Activated CD8-positive, alpha-beta memory T cell treated with anti-CD3 and anti-CD28 coated beads, Interleukin-2, amount 50 U/mL, for 1 hour (primary cell): ENCODE results near the gene TLR3.
"Not testable (repeated sequence)": the region's sequence is repeated elsewhere in the genome, so short reads cannot be mapped to it uniquely, and the experiment has no call there.

Experiments used
- DNase-seq: peaks from one replicate; pipeline ENCODE4 v3.0.0-alpha.2; 2020; ENCODE audit errors: extremely low read depth

TLR3 gene

GRCh38 chr4:186068581-186069348, at the start of gene TLR3:
TSS of gene TLR3 (plus strand) at chr4:186069156. CDS start at chr4:186076620, 7,464 bp downstream.
- no peak for DNase-seq

GRCh38 chr4:186019269-186019668, 49.7 kb upstream of the TLR3 start:
- no peak for DNase-seq

- DNase-seq = no peak
These were observed 48.7 kb upstream of the TLR3 start for GRCh38 chr4:186020106-186020792.

- DNase-seq = no peak
These were observed 48.1 kb upstream of the TLR3 start for GRCh38 chr4:186020793-186021407.

- DNase-seq = no peak
These were observed 47.3 kb upstream of the TLR3 start for GRCh38 chr4:186021461-186022167.

GRCh38 chr4:186023975-186024374, 45.0 kb upstream of the TLR3 start:
- DNase-seq = no peak

GRCh38 chr4:186024637-186025407, 44.1 kb upstream of the TLR3 start:
- DNase-seq = no peak

GRCh38 chr4:186025408-186025690, 43.6 kb upstream of the TLR3 start:
- no peak for DNase-seq

GRCh38 chr4:186027405-186027804, 41.6 kb upstream of the TLR3 start:
- DNase-seq = no peak

- no peak for DNase-seq
These were observed 39.2 kb upstream of the TLR3 start for GRCh38 chr4:186029571-186030398.

GRCh38 chr4:186030399-186030775, 38.6 kb upstream of the TLR3 start:
- no peak for DNase-seq

- DNase-seq = no peak
These were observed 38.2 kb upstream of the TLR3 start for GRCh38 chr4:186030795-186031194.

- no peak for DNase-seq
These were observed 36.7 kb upstream of the TLR3 start for GRCh38 chr4:186032259-186032658.

GRCh38 chr4:186033027-186033426, 35.9 kb upstream of the TLR3 start:
- DNase-seq = no peak

- DNase-seq = not testable (repeated sequence)
These were observed 34.3 kb upstream of the TLR3 start for GRCh38 chr4:186034613-186035012.

- DNase-seq = no peak
These were observed 31.9 kb upstream of the TLR3 start for GRCh38 chr4:186036976-186037581.

- no peak for DNase-seq
These were observed 31.0 kb upstream of the TLR3 start for GRCh38 chr4:186037692-186038658.

GRCh38 chr4:186039697-186040096, 29.3 kb upstream of the TLR3 start:
- DNase-seq = no peak

GRCh38 chr4:186040316-186040715, 28.6 kb upstream of the TLR3 start:
- no peak for DNase-seq
